Natural killer cell treated with Interleukin-12 subunit alpha and Interleukin-12 subunit beta and Interleukin-15 and Interleukin-18, amount 100 ng/mL, for 72 hours (primary cell): ENCODE data around the gene ZNF142. TPM values are rescaled to one million over a fixed set of nuclear protein-coding genes. Genes with fewer than 3 reads are reported as not detected.

Experiments used
- ATAC-seq, 2 donors: fragments of 150-1000 bp; cut with Tn5 transposase in 1 of 2; sonication (Bioruptor Pico), chemical (Tn5 transposase) in 1 of 2; 2 replicates each; pipeline ENCODE4 v1.10.0; 2021
- DNase-seq: peaks from one replicate; pipeline ENCODE4 v3.0.0; 2022; ENCODE audit warnings: low spot score
- H3K27ac Mint-ChIP-seq, 2 donors: 1 replicate in 1 of 2; 2 replicates in 1 of 2; pipeline ENCODE4 v1.8.0; 2022; ENCODE audit warnings: mixed read lengths in 2 of 2, mild to moderate bottlenecking in 1 of 2, moderate library complexity in 1 of 2
- H3K27me3 Mint-ChIP-seq, 2 donors: 1 replicate in 1 of 2; 2 replicates in 1 of 2; pipeline ENCODE4 v1.8.0; 2022; ENCODE audit warnings: mixed read lengths in 2 of 2
- H3K36me3 Mint-ChIP-seq: one replicate; pipeline ENCODE4 v1.8.0; 2022; ENCODE audit warnings: mixed read lengths
- H3K4me1 Mint-ChIP-seq, 2 donors: 1 replicate in 1 of 2; 2 replicates in 1 of 2; pipeline ENCODE4 v1.8.0; 2022; ENCODE audit warnings: low read depth in 2 of 2, mixed read lengths in 2 of 2, mild to moderate bottlenecking in 1 of 2
- H3K4me3 Mint-ChIP-seq: one replicate; pipeline ENCODE4 v1.8.0; 2022; ENCODE audit warnings: mixed read lengths
- H3K9me3 Mint-ChIP-seq: 2 replicates; pipeline ENCODE4 v1.8.0; 2022; ENCODE audit warnings: mixed read lengths
- total RNA-seq, 2 donors: library from RNA; stranded (reverse); gene quantifications; one replicate each; pipeline ENCODE4 v1.2.3, GENCODE V29; 2022

The ZNF142 gene
- total RNA-seq, 2 donors from 2014 or later, result 51.1 to 86.6 TPM

DNA sequence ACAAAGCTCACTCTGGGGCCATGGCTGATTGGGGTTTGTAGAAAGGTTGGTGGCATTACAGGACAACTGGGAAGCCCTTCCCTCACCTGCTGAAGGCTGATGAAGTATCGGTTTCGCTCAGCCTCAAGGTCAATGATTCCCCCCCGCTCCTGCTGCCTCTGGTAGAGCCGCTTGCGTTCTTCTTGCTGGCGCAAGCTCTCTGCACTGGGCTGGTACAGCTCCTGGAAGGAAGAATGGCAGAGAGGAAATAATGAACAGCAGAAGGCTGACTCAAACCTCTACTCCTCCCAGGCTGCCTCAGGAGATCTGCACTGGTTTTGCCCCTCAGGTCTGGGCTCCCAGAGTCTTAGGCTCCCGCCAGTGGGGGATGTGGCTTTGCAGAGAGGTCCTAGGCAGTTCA, 5.2 kb upstream of the ZNF142 start:
- H3K27ac Mint-ChIP-seq, result no peak overlapping the region
- H3K9me3 Mint-ChIP-seq, result no peaks in the 10 kb centered on the region
- H3K4me3 Mint-ChIP-seq, result no peak overlapping the region
- H3K4me1 Mint-ChIP-seq, result peaks cover 15 to 16% of the 10 kb centered on the region in 2 donors
- DNase-seq (no peak), ATAC-seq (no peak)
- no peaks in the 10 kb centered on the region for H3K27me3 Mint-ChIP-seq
- peaks cover 14% of the 10 kb centered on the region for H3K36me3 Mint-ChIP-seq

DNA sequence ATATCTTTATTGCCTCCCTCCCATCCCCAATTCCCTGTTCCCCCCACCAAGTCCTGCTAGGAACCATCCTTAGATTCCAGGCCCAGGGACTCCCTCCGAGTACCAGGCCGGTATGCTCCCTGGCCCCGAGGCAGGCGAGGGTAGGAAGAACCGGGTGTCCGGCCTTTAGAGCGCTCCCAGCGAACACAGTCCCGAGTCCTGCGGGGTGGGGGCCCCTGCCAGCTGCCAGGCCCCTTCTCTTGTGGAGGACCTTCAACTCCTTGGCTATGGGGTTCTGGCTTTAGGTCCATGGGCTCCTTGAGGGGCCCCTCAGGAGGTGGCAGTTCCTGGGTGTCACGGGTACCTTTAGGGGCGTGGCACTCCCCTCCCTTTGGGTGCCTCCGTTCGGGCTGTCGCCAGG, 4.5 kb upstream of the ZNF142 start:
- no peak overlapping the region for H3K27ac Mint-ChIP-seq
- no peak for ATAC-seq

DNA sequence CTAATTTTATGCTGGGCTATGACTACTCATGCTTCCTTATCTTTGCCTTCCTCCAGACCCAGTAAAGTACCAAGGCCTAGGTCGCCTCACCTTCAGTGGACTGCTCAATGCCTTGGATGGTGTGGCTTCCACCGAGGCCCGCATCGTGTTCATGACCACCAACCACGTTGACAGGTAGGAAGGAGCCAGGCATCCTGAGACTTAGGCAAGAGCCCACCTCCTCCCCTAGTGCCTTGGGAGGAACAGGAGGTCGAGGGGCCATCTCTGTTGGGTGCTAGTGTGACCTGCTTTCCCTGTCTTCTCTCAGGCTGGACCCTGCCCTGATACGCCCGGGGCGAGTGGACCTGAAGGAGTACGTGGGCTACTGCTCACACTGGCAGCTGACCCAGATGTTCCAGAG, 3.4 kb upstream of the ZNF142 start:
- Mint-ChIP-seq H3K9me3 (no peaks in the 10 kb centered on the region), H3K27me3 (no peaks in the 10 kb centered on the region), H3K4me3 (no peak overlapping the region), H3K36me3 (peaks cover 15% of the 10 kb centered on the region), H3K4me1 (peaks cover 22 to 25% of the 10 kb centered on the region in 2 donors), H3K27ac (peak overlapping the region in 1 of 2 donors; percentile 5)
- DNase-seq (no peak), ATAC-seq (no peak)

More for the DNA sequence above, 4.5 kb upstream of the ZNF142 start:
- no peaks in the 10 kb centered on the region for H3K9me3 Mint-ChIP-seq
- H3K27me3 Mint-ChIP-seq, result no peaks in the 10 kb centered on the region
- no peak overlapping the region for H3K4me3 Mint-ChIP-seq
- DNase-seq, result no peak
- H3K4me1 Mint-ChIP-seq, result peaks cover 18 to 19% of the 10 kb centered on the region in 2 donors
- peaks cover 14% of the 10 kb centered on the region for H3K36me3 Mint-ChIP-seq

DNA sequence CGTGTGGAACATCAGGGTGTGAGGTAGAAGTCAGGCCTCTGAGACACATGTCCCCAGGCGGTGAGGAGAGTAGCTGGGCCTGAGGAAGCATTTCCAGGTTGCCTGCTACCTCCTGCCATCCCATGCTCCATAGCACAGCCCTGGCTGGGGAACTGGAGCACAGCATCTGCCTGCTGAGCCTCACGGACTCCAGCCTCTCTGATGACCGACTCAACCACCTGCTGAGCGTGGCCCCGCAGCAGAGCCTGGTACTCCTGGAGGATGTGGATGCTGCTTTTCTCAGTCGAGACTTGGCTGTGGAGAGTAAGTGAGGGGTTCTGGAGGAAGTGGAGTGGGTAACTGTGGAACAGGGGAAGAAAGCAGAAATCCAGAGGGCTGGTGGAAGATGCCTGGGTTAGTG, 3.0 kb upstream of the ZNF142 start:
- Mint-ChIP-seq H3K36me3 (peaks cover 19% of the 10 kb centered on the region), H3K4me1 (peaks cover 26 to 29% of the 10 kb centered on the region in 2 donors), H3K9me3 (no peaks in the 10 kb centered on the region), H3K27ac (no peak overlapping the region), H3K27me3 (no peaks in the 10 kb centered on the region), H3K4me3 (no peak overlapping the region)
- DNase-seq (no peak), ATAC-seq (no peak)

DNA sequence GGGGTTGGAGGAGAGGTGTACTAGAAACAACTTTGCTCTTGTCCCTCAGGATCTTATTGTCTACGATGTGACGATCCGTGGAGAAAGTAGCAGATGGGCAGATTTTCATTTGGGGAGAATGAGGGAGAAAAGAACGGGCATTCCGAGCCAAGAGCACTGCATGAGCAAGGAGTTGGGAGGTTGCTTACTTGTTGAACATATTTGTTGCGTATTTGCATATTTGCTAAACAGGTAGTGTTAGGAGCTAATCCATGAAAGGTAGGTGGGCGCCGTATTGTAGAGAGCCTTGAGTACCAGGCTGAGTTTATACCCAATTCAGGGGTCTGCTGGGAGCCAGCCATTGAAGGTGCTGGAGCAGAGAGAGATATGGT, 550 bp upstream of the ZNF142 start:
- DNase-seq (no peak), ATAC-seq (no peak)
- H3K27me3 Mint-ChIP-seq, result no peaks in the 10 kb centered on the region
- peaks cover 32 to 36% of the 10 kb centered on the region in 2 donors for H3K4me1 Mint-ChIP-seq
- peak overlapping the region; percentile 93 for H3K4me3 Mint-ChIP-seq
- H3K9me3 Mint-ChIP-seq, result no peaks in the 10 kb centered on the region
- H3K27ac Mint-ChIP-seq, result peak overlapping the region; percentile 58 to 84
- H3K36me3 Mint-ChIP-seq, result peaks cover 16% of the 10 kb centered on the region

DNA sequence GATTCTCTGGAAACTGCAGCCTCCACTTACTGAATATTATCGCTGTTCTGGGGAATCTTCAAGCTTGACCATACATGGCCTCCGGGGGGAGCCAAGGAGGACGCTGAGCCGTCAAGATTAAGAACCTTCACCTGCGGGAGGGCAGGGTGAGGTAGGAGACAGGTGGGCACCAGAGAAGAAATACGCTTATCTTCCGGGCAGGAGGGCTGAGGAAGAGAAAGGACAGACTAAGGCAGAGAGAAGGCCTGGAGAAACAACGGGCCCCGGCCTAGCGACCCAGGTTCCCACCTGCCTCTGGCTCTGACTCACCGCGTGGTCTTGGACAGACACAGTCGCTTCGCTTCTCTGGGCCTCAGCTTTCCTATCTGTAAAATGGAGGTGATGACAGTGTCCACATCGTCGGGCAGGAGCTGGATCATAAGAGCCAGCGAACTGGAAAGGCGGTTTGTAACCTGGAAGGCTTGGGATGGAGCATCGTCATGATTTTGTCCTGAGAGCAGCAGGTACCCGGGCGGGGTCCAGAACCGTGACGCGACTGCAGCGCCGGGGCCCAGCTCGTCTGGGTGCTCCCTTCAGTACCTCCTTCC, 659 bp downstream of the ZNF142 start:
- peak overlapping the region; percentile 58 to 84 for H3K27ac Mint-ChIP-seq
- peak overlapping the region; percentile 93 for H3K4me3 Mint-ChIP-seq
- no peak for DNase-seq
- peaks cover 32 to 36% of the 10 kb centered on the region in 2 donors for H3K4me1 Mint-ChIP-seq
- H3K36me3 Mint-ChIP-seq, result peaks cover 16% of the 10 kb centered on the region
- H3K9me3 Mint-ChIP-seq, result no peaks in the 10 kb centered on the region
- no peaks in the 10 kb centered on the region for H3K27me3 Mint-ChIP-seq
- ATAC-seq, result peak; percentile 50

DNA sequence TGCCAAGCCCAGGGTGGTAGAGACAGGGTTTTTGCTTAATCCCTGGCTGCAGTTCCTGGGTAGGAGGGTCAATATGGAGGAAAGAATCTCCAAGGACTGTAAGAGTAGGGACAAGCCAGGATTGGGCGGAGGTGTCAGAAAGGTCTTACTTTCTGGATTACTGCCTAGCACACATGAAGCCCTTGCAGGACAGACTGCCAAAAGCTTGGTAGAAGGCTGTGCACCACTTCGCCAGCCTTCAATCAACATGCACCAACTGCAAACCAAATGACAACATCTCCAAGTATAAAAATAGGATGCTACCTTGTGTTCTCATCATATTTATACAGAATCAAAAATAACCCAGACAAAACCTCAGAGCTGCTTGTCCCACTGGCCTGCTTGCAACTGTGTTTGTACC, 3.7 kb downstream of the ZNF142 start:
- Mint-ChIP-seq H3K27ac (no peak overlapping the region), H3K4me1 (peaks cover 27 to 33% of the 10 kb centered on the region in 2 donors), H3K27me3 (no peaks in the 10 kb centered on the region), H3K36me3 (peaks cover 10% of the 10 kb centered on the region), H3K4me3 (no peak overlapping the region), H3K9me3 (no peaks in the 10 kb centered on the region)
- DNase-seq (no peak), ATAC-seq (no peak)

DNA sequence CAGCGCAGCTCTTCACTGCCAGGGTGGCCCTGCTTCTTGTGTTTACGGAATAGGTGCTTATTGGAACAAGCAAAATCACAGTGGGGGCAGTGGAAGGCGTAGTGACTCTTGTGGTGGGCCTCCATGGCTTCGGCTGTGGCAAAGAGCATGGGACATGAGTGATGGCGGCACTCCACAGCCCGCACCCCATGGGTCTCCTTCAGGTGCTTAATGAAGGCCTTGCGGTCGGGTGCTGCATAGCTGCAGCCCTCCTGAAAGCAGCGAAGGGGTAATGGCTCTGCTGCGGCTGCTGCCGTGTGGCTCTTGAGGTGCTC, 10.7 kb downstream of the ZNF142 start:
- Mint-ChIP-seq H3K27me3 (no peaks in the 10 kb centered on the region), H3K36me3 (peaks cover 12% of the 10 kb centered on the region), H3K4me1 (peaks cover 0 to 7% of the 10 kb centered on the region in 2 donors), H3K9me3 (no peaks in the 10 kb centered on the region), H3K4me3 (no peak overlapping the region), H3K27ac (no peak overlapping the region)
- no peak for DNase-seq
- peak; percentile 14 to 53 for ATAC-seq

DNA sequence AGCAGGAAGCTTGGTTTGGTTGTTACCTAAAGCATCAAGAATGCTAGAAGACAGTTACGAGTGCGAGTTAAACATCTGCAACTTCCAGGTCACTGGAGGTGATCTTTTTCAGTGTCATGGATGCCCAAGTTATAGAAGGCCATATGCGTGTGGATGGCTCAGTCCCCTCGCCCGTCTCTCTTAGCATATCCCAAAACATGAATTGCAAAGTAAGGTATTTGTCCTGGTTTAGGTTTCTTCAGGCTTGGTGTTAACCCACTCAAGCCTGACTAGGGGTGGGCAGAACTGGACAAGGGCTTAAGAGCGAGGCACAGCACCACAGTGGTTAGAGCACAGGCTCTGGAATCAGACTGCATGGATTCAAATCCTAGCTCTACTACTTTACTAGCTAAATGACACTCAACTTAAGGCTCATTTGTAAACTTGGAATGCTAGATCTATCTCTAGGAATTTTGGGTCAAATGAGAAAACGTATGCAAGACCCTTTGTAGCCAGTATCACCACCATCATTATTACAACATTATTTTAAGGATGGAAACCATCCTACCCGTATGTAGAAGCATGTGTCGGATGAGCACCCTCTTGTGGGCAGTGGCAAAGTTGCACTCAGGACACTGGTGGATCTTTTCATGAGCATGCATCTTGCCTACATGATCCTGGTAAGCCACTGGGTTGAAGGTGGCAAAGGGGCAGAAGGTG, 11.2 kb downstream of the ZNF142 start:
- no peaks in the 10 kb centered on the region for H3K9me3 Mint-ChIP-seq
- H3K27ac Mint-ChIP-seq, result no peak overlapping the region
- no peak overlapping the region for H3K4me3 Mint-ChIP-seq
- peaks cover 0 to 7% of the 10 kb centered on the region in 2 donors for H3K4me1 Mint-ChIP-seq
- peaks cover 12% of the 10 kb centered on the region for H3K36me3 Mint-ChIP-seq
- H3K27me3 Mint-ChIP-seq, result no peaks in the 10 kb centered on the region
- ATAC-seq (peak; percentile 40 to 69), DNase-seq (no peak)

DNA sequence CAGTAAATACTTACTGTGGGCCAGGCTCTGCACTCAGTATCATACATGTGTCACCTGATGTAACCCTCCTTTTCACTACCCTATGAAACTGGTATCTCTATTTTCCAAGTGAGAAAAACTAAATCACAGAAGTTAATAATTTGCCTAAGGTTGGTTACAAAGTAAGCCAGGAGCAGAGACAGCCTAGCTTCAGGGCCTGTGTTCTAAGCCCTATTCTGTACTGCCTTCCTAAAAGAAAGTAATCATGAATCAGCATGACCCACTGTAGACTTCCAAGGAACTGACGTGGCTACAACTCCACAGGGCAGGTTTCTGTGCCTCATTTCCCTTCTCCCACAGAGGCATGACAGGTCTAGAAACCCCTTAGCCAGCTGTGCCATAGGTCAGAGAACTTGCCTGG, 14.3 kb downstream of the ZNF142 start:
- H3K4me3 Mint-ChIP-seq, result no peak overlapping the region
- peaks cover 0 to 4% of the 10 kb centered on the region in 2 donors for H3K4me1 Mint-ChIP-seq
- H3K27me3 Mint-ChIP-seq, result no peaks in the 10 kb centered on the region
- ATAC-seq (no peak), DNase-seq (no peak)
- no peak overlapping the region for H3K27ac Mint-ChIP-seq
- H3K9me3 Mint-ChIP-seq, result no peaks in the 10 kb centered on the region
- H3K36me3 Mint-ChIP-seq, result peaks cover 7% of the 10 kb centered on the region

DNA sequence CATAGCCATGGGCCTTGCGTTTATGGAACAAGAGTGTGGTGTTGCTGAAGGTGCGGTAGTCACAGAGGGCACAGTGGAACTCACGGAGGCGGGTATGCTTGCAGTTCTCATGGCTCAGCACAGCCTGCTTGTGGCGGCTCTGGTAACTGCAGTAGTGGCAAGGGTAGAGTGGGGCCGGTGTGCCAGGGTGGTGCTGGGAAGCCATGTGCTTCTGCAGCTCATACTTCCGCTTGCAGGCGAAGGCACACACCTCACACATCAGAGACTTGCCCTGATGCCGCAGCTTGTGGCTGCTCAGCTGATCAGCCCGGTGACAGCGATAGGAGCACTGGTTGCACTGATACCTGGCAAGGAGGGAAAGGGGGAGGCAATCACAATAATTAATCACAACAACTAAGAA, 14.7 kb downstream of the ZNF142 start:
- H3K4me1 Mint-ChIP-seq, result peaks cover 0 to 4% of the 10 kb centered on the region in 2 donors
- H3K27me3 Mint-ChIP-seq, result no peaks in the 10 kb centered on the region
- H3K36me3 Mint-ChIP-seq, result peaks cover 7% of the 10 kb centered on the region
- H3K9me3 Mint-ChIP-seq, result no peaks in the 10 kb centered on the region
- no peak overlapping the region for H3K27ac Mint-ChIP-seq
- ATAC-seq, result no peak
- no peak for DNase-seq
- no peak overlapping the region for H3K4me3 Mint-ChIP-seq

DNA sequence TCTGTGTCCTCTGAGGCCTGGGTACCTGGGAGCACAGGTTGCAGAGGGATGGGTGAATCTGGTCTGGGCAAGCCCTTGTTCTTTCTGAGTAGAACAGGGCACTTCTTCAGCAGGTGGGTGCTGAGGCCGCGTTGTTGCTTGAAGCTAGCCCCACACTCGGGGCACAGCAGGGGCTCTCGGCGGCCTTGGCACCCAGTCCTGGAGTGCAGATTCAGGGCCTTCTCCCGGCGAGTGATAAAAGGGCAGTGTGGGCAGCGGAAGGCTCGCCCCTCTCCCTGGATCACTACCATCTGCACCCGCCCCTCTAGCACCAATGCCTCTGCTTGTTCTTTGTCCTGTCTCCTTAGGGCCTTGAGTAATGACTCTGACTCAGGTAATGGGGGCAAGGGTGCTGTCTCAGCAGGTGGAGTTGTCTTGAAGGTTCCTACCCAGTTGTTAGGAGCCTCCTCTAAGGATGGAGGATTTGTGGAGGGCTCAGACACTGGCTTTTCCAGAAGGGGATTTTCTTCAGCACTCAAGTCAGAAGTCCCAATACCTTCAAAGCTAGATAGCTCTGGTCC, 15.6 kb downstream of the ZNF142 start:
- H3K4me1 Mint-ChIP-seq, result peaks cover 0 to 4% of the 10 kb centered on the region in 2 donors
- no peak overlapping the region for H3K27ac Mint-ChIP-seq
- H3K9me3 Mint-ChIP-seq, result no peaks in the 10 kb centered on the region
- peaks cover 7% of the 10 kb centered on the region for H3K36me3 Mint-ChIP-seq
- ATAC-seq, result no peak
- no peaks in the 10 kb centered on the region for H3K27me3 Mint-ChIP-seq
- no peak for DNase-seq
- no peak overlapping the region for H3K4me3 Mint-ChIP-seq

DNA sequence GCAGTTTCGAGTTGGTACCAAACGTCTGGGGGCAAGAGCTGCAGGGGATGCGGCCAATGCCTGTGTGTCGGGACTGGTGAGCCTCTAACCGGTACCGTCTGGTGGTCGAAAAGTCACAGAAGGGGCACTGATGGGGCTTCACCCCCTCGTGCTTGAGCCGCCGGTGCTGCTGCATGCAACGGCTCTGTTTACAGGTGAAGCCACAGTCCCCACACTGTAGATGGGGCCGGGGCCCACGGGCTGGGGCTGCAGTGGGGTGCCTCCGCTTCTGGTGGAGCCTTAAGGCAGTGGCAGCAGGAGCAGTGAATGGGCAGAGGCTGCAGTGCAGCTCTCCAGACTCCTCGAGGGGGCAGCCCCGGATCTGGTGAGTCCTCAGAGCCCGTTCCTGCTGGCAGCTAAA, 16.6 kb downstream of the ZNF142 start:
- DNase-seq (no peak), ATAC-seq (peak in 1 of 2 donors; percentile 34)
- no peaks in the 10 kb centered on the region for H3K27me3 Mint-ChIP-seq
- H3K9me3 Mint-ChIP-seq, result no peaks in the 10 kb centered on the region
- no peaks in the 10 kb centered on the region for H3K4me1 Mint-ChIP-seq
- peaks cover 5% of the 10 kb centered on the region for H3K36me3 Mint-ChIP-seq
- no peak overlapping the region for H3K27ac Mint-ChIP-seq
- H3K4me3 Mint-ChIP-seq, result no peak overlapping the region

DNA sequence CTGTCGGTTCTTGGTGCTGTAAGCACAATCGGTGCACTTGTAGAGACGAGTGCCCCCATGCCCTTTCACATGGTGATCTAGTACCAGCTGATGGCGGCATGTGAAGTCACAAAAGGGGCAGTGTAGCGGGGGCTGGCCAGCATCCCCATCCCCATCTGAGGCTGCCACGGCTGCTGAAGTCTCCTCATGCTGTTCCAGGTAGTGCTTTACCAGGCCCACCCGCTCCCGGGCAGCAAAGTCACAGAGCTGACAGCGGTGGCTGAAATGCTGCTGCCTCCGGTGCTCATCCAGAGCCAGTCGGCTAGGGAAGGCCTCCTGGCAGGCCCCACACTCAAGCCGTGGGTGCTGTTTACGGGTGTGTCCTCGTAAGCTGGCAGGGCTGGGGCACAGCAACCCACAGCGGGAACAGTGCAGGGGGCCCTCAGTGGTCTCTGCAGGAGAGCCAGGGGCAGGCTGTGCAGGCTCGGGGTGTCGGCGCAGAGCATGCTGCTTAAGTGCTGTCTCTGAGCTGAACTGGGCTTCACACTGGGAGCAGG, 17.2 kb downstream of the ZNF142 start:
- Mint-ChIP-seq H3K4me1 (no peaks in the 10 kb centered on the region), H3K36me3 (peaks cover 8% of the 10 kb centered on the region), H3K4me3 (no peak overlapping the region), H3K27ac (no peak overlapping the region), H3K9me3 (no peaks in the 10 kb centered on the region), H3K27me3 (no peaks in the 10 kb centered on the region)
- ATAC-seq (no peak), DNase-seq (no peak)
